Mesodermal cell (in vitro differentiated cells): ENCODE measurements around the gene SEC14L3.

Experiments
- H3K27ac ChIP-seq: 2 replicates; pipeline ENCODE4 v1.7.0; 2013; ENCODE audit warnings: mild to moderate bottlenecking, low read depth, low read length, moderate library complexity; ENCODE audit not compliant: severe bottlenecking
- H3K36me3 ChIP-seq: 2 replicates; pipeline ENCODE4 v1.7.1; 2013; ENCODE audit warnings: mild to moderate bottlenecking, low read length, moderate library complexity; ENCODE audit not compliant: control insufficient read depth, insufficient read depth
- H3K4me1 ChIP-seq: one replicate; pipeline ENCODE4 v1.7.1; 2013; ENCODE audit warnings: mild to moderate bottlenecking, low read length; ENCODE audit not compliant: insufficient read depth, control insufficient read depth, poor library complexity, severe bottlenecking
- H3K4me3 ChIP-seq: 2 replicates; pipeline ENCODE4 v1.7.0; 2013; ENCODE audit warnings: low read length, control low read depth, mild to moderate bottlenecking; ENCODE audit not compliant: insufficient read depth, poor library complexity, severe bottlenecking; ENCODE audit errors: extremely low read depth
- H3K9me3 ChIP-seq: 2 replicates; pipeline ENCODE4 v1.7.1; 2013; ENCODE audit warnings: mild to moderate bottlenecking, low read length, moderate library complexity; ENCODE audit not compliant: control insufficient read depth
- WGBS, 2 experiments: methylation state at CpG; one replicate each; pipeline ENCODE4 v1.1.5; 2013; ENCODE audit warnings: missing lambda C conversion rate in 2 of 2; ENCODE audit not compliant: insufficient coverage in 2 of 2; 5-methylcytosine and 5-hydroxymethylcytosine counted together

The SEC14L3 gene

GRCh38 chr22:30432096-30432495, 39.7 kb downstream of the SEC14L3 start:
- Histone ChIP-seq H3K4me1 (no peaks in the 10 kb centered on the region), H3K27ac (no peak overlapping the region), H3K9me3 (no peaks in the 10 kb centered on the region), H3K36me3 (peaks cover 13% of the 10 kb centered on the region), H3K4me3 (no peak overlapping the region)
- WGBS, 2 experiments = 87 to 97% methylated on average over 3 to 4 of the region's 4 CpGs

GRCh38 chr22:30430933-30431332, 40.9 kb downstream of the SEC14L3 start:
- no peak overlapping the region for H3K27ac ChIP-seq
- H3K9me3 ChIP-seq = no peaks in the 10 kb centered on the region
- 69 to 71% methylated on average over 4 of the region's 4 CpGs for WGBS, 2 experiments
- H3K36me3 ChIP-seq = peaks cover 16% of the 10 kb centered on the region
- no peaks in the 10 kb centered on the region for H3K4me1 ChIP-seq
- no peak overlapping the region for H3K4me3 ChIP-seq

GRCh38 chr22:30429887-30430286, 41.9 kb downstream of the SEC14L3 start:
- peaks cover 16% of the 10 kb centered on the region for H3K36me3 ChIP-seq
- H3K4me3 ChIP-seq = no peak overlapping the region
- peaks cover under 1% of the 10 kb centered on the region for H3K4me1 ChIP-seq
- no peak overlapping the region for H3K27ac ChIP-seq
- H3K9me3 ChIP-seq = no peaks in the 10 kb centered on the region
- WGBS, 2 experiments = 44 to 59% methylated on average over 3 to 4 of the region's 4 CpGs

GRCh38 chr22:30427871-30428270, 43.9 kb downstream of the SEC14L3 start:
- WGBS, 2 experiments = 80 to 100% methylated on average over 1 of the region's 1 CpG
- Histone ChIP-seq H3K4me1 (peaks cover 4% of the 10 kb centered on the region), H3K9me3 (no peaks in the 10 kb centered on the region), H3K27ac (no peak overlapping the region), H3K36me3 (peaks cover 16% of the 10 kb centered on the region), H3K4me3 (no peak overlapping the region)

- 58 to 60% methylated on average over 25 to 27 of the region's 29 CpGs for WGBS, 2 experiments
- peak overlapping the region; percentile 48 for H3K27ac ChIP-seq
- peak overlapping the region; percentile 69 for H3K4me3 ChIP-seq
- no peaks in the 10 kb centered on the region for H3K9me3 ChIP-seq
- peaks cover 15% of the 10 kb centered on the region for H3K4me1 ChIP-seq
- peaks cover 16% of the 10 kb centered on the region for H3K36me3 ChIP-seq
These were observed 45.1 kb downstream of the SEC14L3 start for GRCh38 chr22:30426388-30427353.

GRCh38 chr22:30425616-30426387, 46.0 kb downstream of the SEC14L3 start, which contains the start of gene MTFP1:
Gene MTFP1, plus strand, starts transcription at chr22:30425768. Its CDS starts 112 bp downstream, at chr22:30425880.
- Histone ChIP-seq H3K9me3 (no peaks in the 10 kb centered on the region), H3K36me3 (peaks cover 16% of the 10 kb centered on the region), H3K27ac (peak within 1 kb of the TSS; percentile 81), H3K4me3 (peak within 1 kb of the TSS; percentile 69), H3K4me1 (peaks cover 24% of the 10 kb centered on the region)
- 1% methylated on average over 53 to 56 of the region's 61 CpGs for WGBS, 2 experiments

GRCh38 chr22:30425327-30425615, 46.5 kb downstream of the SEC14L3 start:
- WGBS, 2 experiments = 27 to 29% methylated on average over 3 to 9 of the region's 9 CpGs
- Histone ChIP-seq H3K27ac (peak overlapping the region; percentile 48), H3K4me3 (peak overlapping the region; percentile 69)

GRCh38 chr22:30424534-30425326, 47.1 kb downstream of the SEC14L3 start:
- peak overlapping the region; percentile 69 for H3K4me3 ChIP-seq
- peaks cover 16% of the 10 kb centered on the region for H3K36me3 ChIP-seq
- H3K27ac ChIP-seq = peak overlapping the region; percentile 81
- peaks cover 32% of the 10 kb centered on the region for H3K4me1 ChIP-seq
- 67 to 77% methylated on average over 15 of the region's 20 CpGs for WGBS, 2 experiments
- no peaks in the 10 kb centered on the region for H3K9me3 ChIP-seq

More at GRCh38 chr22:30425327-30425615, 46.5 kb downstream of the SEC14L3 start:
- no peaks in the 10 kb centered on the region for H3K9me3 ChIP-seq
- peaks cover 29% of the 10 kb centered on the region for H3K4me1 ChIP-seq
- peaks cover 16% of the 10 kb centered on the region for H3K36me3 ChIP-seq

- H3K4me1 ChIP-seq = peaks cover 32% of the 10 kb centered on the region
- 0 to 2% methylated on average over 18 to 19 of the region's 31 CpGs for WGBS, 2 experiments
These were observed 47.8 kb downstream of the SEC14L3 start for GRCh38 chr22:30423959-30424533.

More at GRCh38 chr22:30423959-30424533, 47.8 kb downstream of the SEC14L3 start:
- Histone ChIP-seq H3K9me3 (no peaks in the 10 kb centered on the region), H3K4me3 (peak overlapping the region; percentile 61), H3K27ac (peak overlapping the region; percentile 95), H3K36me3 (peaks cover 23% of the 10 kb centered on the region)
